Nucleus accumbens (tissue), 56 donors: ENCODE data around the gene GBA3.

Source experiments
- DNase-seq, 56 donors: peaks; one replicate each; lab custom pipeline; 2025; lab: John Stamatoyannopoulos, UW

The GBA3 gene

GRCh38 chr4:22778547-22779163 is 85.9 kb downstream of the GBA3 start:
- no peak for DNase-seq

- DNase-seq = no peak
Measured at GRCh38 chr4:22780317-22780716, 87.6 kb downstream of the GBA3 start.

GRCh38 chr4:22780797-22781196 is 88.1 kb downstream of the GBA3 start:
- DNase-seq = no peak

GRCh38 chr4:22787753-22788375 is 95.1 kb downstream of the GBA3 start:
- no peak for DNase-seq

GRCh38 chr4:22790631-22791030 is 97.9 kb downstream of the GBA3 start:
- no peak for DNase-seq

- no peak for DNase-seq
Measured at GRCh38 chr4:22794732-22795131, 102.0 kb downstream of the GBA3 start.

- no peak for DNase-seq
Measured at GRCh38 chr4:22801391-22801790, 108.7 kb downstream of the GBA3 start.

GRCh38 chr4:22802876-22803275 is 110.1 kb downstream of the GBA3 start:
- DNase-seq = no peak

- DNase-seq = no peak
Measured at GRCh38 chr4:22803512-22803911, 110.8 kb downstream of the GBA3 start.

GRCh38 chr4:22814906-22815305 is 122.2 kb downstream of the GBA3 start:
- no peak for DNase-seq

GRCh38 chr4:22824091-22824490 is 131.4 kb downstream of the GBA3 start:
- DNase-seq = no peak

GRCh38 chr4:22842360-22843018 is 149.8 kb downstream of the GBA3 start:
- DNase-seq = peak in 2 of 56 donors; percentile 1 to 4

GRCh38 chr4:22848332-22848731 is 155.6 kb downstream of the GBA3 start:
- DNase-seq = no peak

GRCh38 chr4:22850055-22850454 is 157.3 kb downstream of the GBA3 start:
- no peak for DNase-seq

GRCh38 chr4:22850630-22851029 is 157.9 kb downstream of the GBA3 start:
- DNase-seq = no peak

GRCh38 chr4:22857411-22857810 is 164.7 kb downstream of the GBA3 start:
- DNase-seq = no peak

- no peak for DNase-seq
Measured at GRCh38 chr4:22859318-22859717, 166.6 kb downstream of the GBA3 start.
